ENCODE measurements around the gene SND1.

SND1 gene

DNA sequence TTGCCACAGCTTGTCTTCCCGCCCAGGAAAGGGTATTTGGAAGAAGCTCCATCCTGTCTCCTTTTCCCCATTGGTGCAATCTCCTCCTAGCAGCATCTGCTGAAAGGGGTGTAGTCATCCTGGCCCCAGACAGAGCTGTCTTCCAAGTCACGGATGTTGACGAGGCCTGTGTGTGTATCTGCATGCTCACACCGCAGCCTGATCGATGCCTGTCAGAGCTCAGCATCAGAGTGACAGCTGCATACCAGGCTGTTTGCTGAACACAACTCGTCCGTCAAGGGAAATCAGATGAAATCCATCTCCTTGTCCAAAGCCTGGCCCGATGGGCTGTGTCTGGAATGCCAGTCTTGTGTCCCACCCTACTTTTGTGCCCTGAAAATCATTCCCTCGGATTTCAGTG is 400.4 kb downstream of the SND1 start:
- Histone ChIP-seq H3K9me3 (ENCODE audit: control insufficient read depth, insufficient read depth, low read length) (no peaks in the 10 kb centered on the region), H3K27ac (ENCODE audit: low read depth, low read length) (no peak overlapping the region), H3K27me3 (ENCODE audit: control insufficient read depth, low read length) (no peaks in the 10 kb centered on the region), H4K20me1 (ENCODE audit: control insufficient read depth, insufficient read depth, low read depth, low read length) (peaks cover 6% of the 10 kb centered on the region; the same call in 1 of the 2 replicates), H3K9me2 (replicated peaks; ENCODE audit: control insufficient read depth, low read length) (no peaks in the 10 kb centered on the region), H3K4me3 (ENCODE audit: low read length) (0 out of 2 replicates have a peak overlapping the region, but pooled peaks have one; percentile 4), H3K4me1 (ENCODE audit: control insufficient read depth, low read length) (peaks cover 24% of the 10 kb centered on the region), H3K79me2 (ENCODE audit: control insufficient read depth, low read length) (no peaks in the 10 kb centered on the region), H3F3A (ENCODE audit: control insufficient read depth, insufficient read depth) (no peaks in the 10 kb centered on the region), H3K4me2 (ENCODE audit: low read length) (peak overlapping the region; percentile 29), H3K36me3 (ENCODE audit: control insufficient read depth, low read length) (peaks cover 4% of the 10 kb centered on the region; the same call in 1 of the 2 replicates)
- TF ChIP-seq CTCF (IDR thresholded peaks at IDR 0.05; ENCODE audit: low read depth, low read length, poor library complexity, severe bottlenecking) (no peak), EZH2phosphoT487 (IDR thresholded peaks at IDR 0.05; ENCODE audit: borderline replicate concordance, low read length) (no peak)

DNA sequence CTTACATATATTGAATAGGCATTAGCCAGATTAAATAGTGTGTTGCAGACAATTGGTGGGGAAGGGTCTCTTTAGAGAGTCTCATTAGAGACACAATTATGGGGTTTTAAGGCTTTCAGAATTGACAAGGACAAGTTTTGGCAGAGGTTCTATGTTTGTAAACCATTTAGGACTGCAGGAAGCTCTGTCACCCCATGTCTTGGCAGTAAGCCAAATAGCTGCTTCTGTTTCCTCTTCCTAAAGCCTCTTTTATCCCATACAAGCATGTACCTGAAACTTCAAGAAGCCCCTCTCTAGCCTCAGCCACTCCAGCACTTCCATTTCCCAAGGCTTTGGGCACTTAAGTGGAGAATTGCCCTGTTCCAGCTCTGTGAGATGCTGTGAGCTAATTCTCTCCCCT is 401.0 kb downstream of the SND1 start:
- Histone ChIP-seq H3K4me1 (ENCODE audit: control insufficient read depth, low read length) (peaks cover 24% of the 10 kb centered on the region), H3K36me3 (ENCODE audit: control insufficient read depth, low read length) (peaks cover 4% of the 10 kb centered on the region; the same call in 1 of the 2 replicates), H3K27ac (ENCODE audit: low read depth, low read length) (no peak overlapping the region), H3K4me3 (ENCODE audit: low read length) (0 out of 2 replicates have a peak overlapping the region, but pooled peaks have one; percentile 4), H3K27me3 (ENCODE audit: control insufficient read depth, low read length) (no peaks in the 10 kb centered on the region), H4K20me1 (ENCODE audit: control insufficient read depth, insufficient read depth, low read depth, low read length) (peaks cover 6% of the 10 kb centered on the region; the same call in 1 of the 2 replicates), H3K79me2 (ENCODE audit: control insufficient read depth, low read length) (no peaks in the 10 kb centered on the region), H3F3A (ENCODE audit: control insufficient read depth, insufficient read depth) (no peaks in the 10 kb centered on the region), H3K4me2 (ENCODE audit: low read length) (peak overlapping the region; percentile 29), H3K9me2 (replicated peaks; ENCODE audit: control insufficient read depth, low read length) (no peaks in the 10 kb centered on the region), H3K9me3 (ENCODE audit: control insufficient read depth, insufficient read depth, low read length) (no peaks in the 10 kb centered on the region)
- no peak for TF ChIP-seq CTCF (IDR thresholded peaks at IDR 0.05; ENCODE audit: low read depth, low read length, poor library complexity, severe bottlenecking)
- no peak for TF ChIP-seq EZH2phosphoT487 (IDR thresholded peaks at IDR 0.05; ENCODE audit: borderline replicate concordance, low read length)

GRCh38 chr7:128053991-128054390 is 402.0 kb downstream of the SND1 start:
- Histone ChIP-seq H3K27me3 (ENCODE audit: control insufficient read depth, low read length) (no peaks in the 10 kb centered on the region), H3K79me2 (ENCODE audit: control insufficient read depth, low read length) (no peaks in the 10 kb centered on the region), H4K20me1 (ENCODE audit: control insufficient read depth, insufficient read depth, low read depth, low read length) (peaks cover 6% of the 10 kb centered on the region; the same call in 1 of the 2 replicates), H3K4me2 (ENCODE audit: low read length) (no peak overlapping the region), H3K9me2 (replicated peaks; ENCODE audit: control insufficient read depth, low read length) (no peaks in the 10 kb centered on the region), H3K36me3 (ENCODE audit: control insufficient read depth, low read length) (peaks cover 4% of the 10 kb centered on the region; the same call in 1 of the 2 replicates), H3K27ac (ENCODE audit: low read depth, low read length) (no peak overlapping the region), H3F3A (ENCODE audit: control insufficient read depth, insufficient read depth) (no peaks in the 10 kb centered on the region), H3K9me3 (ENCODE audit: control insufficient read depth, insufficient read depth, low read length) (no peaks in the 10 kb centered on the region), H3K4me3 (ENCODE audit: low read length) (no peak overlapping the region), H3K4me1 (ENCODE audit: control insufficient read depth, low read length) (peaks cover 24% of the 10 kb centered on the region)
- no peak for TF ChIP-seq EZH2phosphoT487 (IDR thresholded peaks at IDR 0.05; ENCODE audit: borderline replicate concordance, low read length)
- no peak for TF ChIP-seq CTCF (IDR thresholded peaks at IDR 0.05; ENCODE audit: low read depth, low read length, poor library complexity, severe bottlenecking)
